ENCODE results near the gene SETSIP.

- TF ChIP-seq CTCF (conservative IDR thresholded peaks at IDR 0.05; ENCODE audit: low read length), result no peak
- TF ChIP-seq EZH2phosphoT487 (IDR thresholded peaks at IDR 0.05; ENCODE audit: borderline replicate concordance, low read depth, low read length), result no peak
Observed at GRCh38 chr1:92117526-92117925, 42.3 kb upstream of the SETSIP start.
